HepG2 (cell line): Measurements from ENCODE around the gene PTH2. TPM values are rescaled to one million over a fixed set of nuclear protein-coding genes. Genes with fewer than 3 reads are reported as not detected.

Source experiments
- ATAC-seq: fragments of 200-7000 bp; cut with Tn5 transposase; 3 replicates; pipeline ENCODE4 v1.9.1; 2020; ENCODE audit warnings: mild to moderate bottlenecking, moderate library complexity
- BruUV-seq: library from RNA; stranded (reverse); fragments of 400-500 nt; replicated peaks from 2 replicates; lab custom pipeline; 2021; lab: Mats Ljungman, UMichigan
- CTCF ChIA-PET: fragments of 300-600 bp; formaldehyde crosslinking; extraction: SDS; loops from one replicate; lab custom pipeline; 2021; ENCODE audit warnings: low total read pairs, inconsistent platforms, low intra/inter-chr PET ratio; lab: Yijun Ruan, JAX
- POLR2A ChIA-PET: fragments of 350-600 bp; sonication (Branson Sonifier 250); formaldehyde crosslinking; loops from one replicate; lab custom pipeline; 2020; ENCODE audit warnings: antibody characterized with exemption, inconsistent platforms; lab: Yijun Ruan, JAX
- DNase-seq: peaks from one replicate; pipeline ENCODE4 v3.0.0-alpha.2; 2015; ENCODE audit warnings: low spot score
- FAIRE-seq: peaks from 3 replicates; lab custom pipeline; 2011; peaks lifted over from hg19 to GRCh38; lab: Jason Lieb, UNC
- H2AFZ ChIP-seq: one replicate; pipeline ENCODE4 v1.6.1; 2011; ENCODE audit warnings: low read length, inconsistent platforms
- H3K27ac ChIP-seq: fragments of 300-600 bp; 3 replicates; pipeline ENCODE4 v1.8.0; 2011; ENCODE audit warnings: mixed run types, mild to moderate bottlenecking, mixed read lengths, low read length, inconsistent platforms; ENCODE audit not compliant: insufficient read depth; ENCODE audit errors: extremely low read length
- H3K27me3 ChIP-seq, 2 experiments: fragments of 200-600 bp in 1 of 2; 2 replicates in 1 of 2; 3 replicates in 1 of 2; pipeline versions ENCODE4 v1.6.0 to v1.8.0; 2011; ENCODE audit warnings: low read length in 2 of 2, mild to moderate bottlenecking in 2 of 2, moderate library complexity in 2 of 2, inconsistent platforms in 1 of 2; ENCODE audit not compliant: insufficient read depth in 2 of 2, control insufficient read depth in 1 of 2
- H3K36me3 ChIP-seq, 2 experiments: fragments of 200-600 bp in 1 of 2; replicated peaks in 1 of 2; 2 replicates in 1 of 2; 3 replicates in 1 of 2; pipeline versions ENCODE4 v1.5.1 to v1.8.0; 2011; ENCODE audit warnings: low read length in 2 of 2, inconsistent platforms in 1 of 2; ENCODE audit not compliant: insufficient read depth in 2 of 2, control insufficient read depth in 1 of 2
- H3K4me1 ChIP-seq: 2 replicates; pipeline ENCODE4 v1.5.1; 2012; ENCODE audit warnings: low read length, inconsistent platforms; ENCODE audit not compliant: insufficient read depth
- H3K4me2 ChIP-seq: 2 replicates; pipeline ENCODE4 v1.6.0; 2011; ENCODE audit warnings: low read depth, low read length, inconsistent platforms
- H3K4me3 ChIP-seq, 3 experiments: fragments of 200-600 bp in 1 of 3; sonication (generic), shearing (Covaris generic) in 1 of 3; replicated peaks in 1 of 3; 2 replicates each; pipeline ENCODE4 v1.5.1; 2011 to 2016; ENCODE audit warnings: low read length in 3 of 3, inconsistent platforms in 2 of 3, low read depth in 2 of 3, mild to moderate bottlenecking in 2 of 3, control low read depth in 1 of 3, mixed read lengths in 1 of 3; ENCODE audit not compliant: insufficient read depth in 1 of 3
- H3K79me2 ChIP-seq: one replicate; pipeline ENCODE4 v1.6.1; 2011; ENCODE audit warnings: low read length, inconsistent platforms; ENCODE audit not compliant: insufficient read depth
- H3K9ac ChIP-seq: 2 replicates; pipeline ENCODE4 v1.6.0; 2011; ENCODE audit warnings: mild to moderate bottlenecking, low read depth, low read length, inconsistent platforms; ENCODE audit not compliant: insufficient read depth
- H3K9me3 ChIP-seq: 2 replicates; pipeline ENCODE4 v1.5.1; 2012; ENCODE audit warnings: mild to moderate bottlenecking, low read length
- H4K20me1 ChIP-seq: 2 replicates; pipeline ENCODE4 v1.6.0; 2011; ENCODE audit warnings: inconsistent platforms, mild to moderate bottlenecking, low read length, moderate library complexity; ENCODE audit not compliant: insufficient read depth
- CBX1 ChIP-seq: IDR thresholded peaks from one replicate; pipeline ENCODE4 v1.6.1; 2016; ENCODE audit warnings: antibody characterized with exemption, low read depth
- FOXA3 ChIP-seq: IDR thresholded peaks from 2 replicates; pipeline ENCODE4 v1.6.1; 2016; ENCODE audit warnings: missing genetic modification reagents, missing compliant biosample characterization
- GTF2F1 ChIP-seq: fragments of 150-350 bp; IDR thresholded peaks from 2 replicates; pipeline ENCODE4 v1.6.1; 2014; ENCODE audit warnings: low read length
- HOXA9 ChIP-seq: sonication (generic); formaldehyde crosslinking; IDR thresholded peaks from 2 replicates; pipeline ENCODE4 v1.8.1; 2022; ENCODE audit warnings: missing genetic modification reagents, mild to moderate bottlenecking, moderate library complexity, borderline replicate concordance
- NRL ChIP-seq: sonication (generic); formaldehyde crosslinking; IDR thresholded peaks from 2 replicates; pipeline ENCODE4 v1.5.0; 2020; ENCODE audit warnings: missing genetic modification reagents, mild to moderate bottlenecking, moderate library complexity, borderline replicate concordance
- ZIK1 ChIP-seq: sonication (generic); formaldehyde crosslinking; IDR thresholded peaks from 2 replicates; pipeline ENCODE4 v1.5.0; 2020; ENCODE audit warnings: mild to moderate bottlenecking, low read depth, missing genetic modification reagents, borderline replicate concordance
- ZNF143 ChIP-seq: sonication (generic); formaldehyde crosslinking; IDR thresholded peaks from 2 replicates; pipeline ENCODE4 v1.4.0; 2020; ENCODE audit warnings: missing genetic modification reagents
- ZNF180 ChIP-seq: sonication (generic); formaldehyde crosslinking; IDR thresholded peaks from 2 replicates; pipeline ENCODE4 v1.4.0; 2020; ENCODE audit warnings: low read depth, missing genetic modification reagents, borderline replicate concordance
- ZNF234 ChIP-seq: sonication (generic); formaldehyde crosslinking; conservative IDR thresholded peaks from 2 replicates; pipeline ENCODE4 v1.5.1; 2020; ENCODE audit warnings: mild to moderate bottlenecking, missing genetic modification reagents
- ZNF839 ChIP-seq: sonication (generic); formaldehyde crosslinking; IDR thresholded peaks from 2 replicates; pipeline ENCODE4 v1.4.0; 2020; ENCODE audit warnings: missing genetic modification reagents, mild to moderate bottlenecking, borderline replicate concordance
- WGBS: methylation state at CpG from one replicate; pipeline ENCODE4 v1.1.6; 2017; ENCODE audit warnings: low lambda C conversion rate; 5-methylcytosine and 5-hydroxymethylcytosine counted together
- in situ Hi-C: cut with HindIII; loops from 2 replicates; pipeline ENCODE4 v1.10.0; 2017; ENCODE audit warnings: low pct_unique_long_range_greater_than_20kb; ENCODE audit not compliant: extremely low pct_ligation_motif_present
- intact Hi-C: fragments of 100-400 bp; cut with micrococcal nuclease; formaldehyde crosslinking; loops from one replicate; pipeline ENCODE4 v1.10.0; 2022; ENCODE audit not compliant: unreplicated experiment
- polyA plus RNA-seq, 8 experiments: library from polyadenylated mRNA; depleted of rRNA in 3 of 8; stranded (reverse) in 7 of 8; unstranded in 1 of 8; fragments of >200 nt; fragmentation: Illumina TruSeq in 4 of 8; extraction: Trizol in 4 of 8; gene quantifications; 2 replicates each; pipeline versions ENCODE4 v1.2.1 to v1.2.3, GENCODE V29; 2011 to 2016; ENCODE audit warnings: low read depth in 4 of 8, missing spikeins in 1 of 8, mixed read lengths in 1 of 8; ENCODE audit not compliant: insufficient read depth in 1 of 8
- total RNA-seq, 5 experiments: library from RNA; depleted of rRNA; stranded (reverse); fragments of >200 nt; fragmentation: Illumina TruSeq; extraction: Trizol; gene quantifications; 2 replicates each; pipeline ENCODE4 v1.2.3, GENCODE V29; 2016; ENCODE audit warnings: low read depth in 1 of 5
- TF ChIP-seq, protein P1 (sequence below), 2 experiments: sonication (generic) in 1 of 2; formaldehyde crosslinking in 1 of 2; IDR thresholded peaks; 2 replicates each; pipeline versions ENCODE4 v1.4.0 to v1.6.1; 2018 to 2020; ENCODE audit warnings: missing genetic modification reagents in 2 of 2, borderline replicate concordance in 1 of 2, low read depth in 1 of 2, mild to moderate bottlenecking in 1 of 2, missing biosample characterization in 1 of 2

Gene PTH2
- total and polyA plus RNA-seq, 2 of the 13 experiments (the other 11 are each of a cell fraction or from before 2014, with no cell fraction given) = not detected

DNA sequence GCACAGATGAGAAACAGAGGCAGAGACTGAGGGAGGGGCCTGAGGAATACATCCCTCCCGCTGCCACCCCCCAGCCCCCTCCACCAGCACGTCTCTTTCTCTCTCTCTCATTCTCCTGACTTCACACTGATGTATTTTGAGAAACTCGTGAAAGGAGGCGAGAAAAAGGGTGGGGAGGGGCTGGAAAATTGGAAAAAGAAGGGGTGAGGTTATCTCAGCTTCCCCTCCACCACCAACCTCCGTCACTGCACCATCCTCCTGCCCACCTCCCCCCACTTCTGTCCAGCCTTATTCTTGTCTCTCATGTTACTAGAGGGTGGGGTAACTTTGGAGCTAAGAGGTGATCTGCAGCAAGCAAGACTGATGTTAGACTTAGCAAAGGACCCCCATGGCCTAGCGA is 16.6 kb upstream of the PTH2 start:
- Histone ChIP-seq H3K36me3 (no peaks in the 10 kb centered on the region), H3K27ac (no peak overlapping the region), H3K9me3 (no peaks in the 10 kb centered on the region), H3K4me3 (no peak overlapping the region), H3K4me1 (peaks cover 17% of the 10 kb centered on the region), H3K4me2 (no peak overlapping the region), H4K20me1 (peaks cover 5% of the 10 kb centered on the region; the same call in 1 of the 2 replicates), H3K27me3 (peaks cover 8 to 71% of the 10 kb centered on the region in 2 experiments), H3K9ac (no peak overlapping the region), H2AFZ (no peak overlapping the region), H3K79me2 (no peaks in the 10 kb centered on the region)
- in situ Hi-C loops (no loop called here), intact Hi-C loops (no loop called here)
- no peak for ATAC-seq
- POLR2A ChIA-PET = interaction anchor here (2.0 kb wide), 1 partner anchor 13 kb away, joined by 8 read pairs; the partner anchor contains the start of gene ALDH16A1
- no peak for DNase-seq
- FAIRE-seq = no peak
- TF ChIP-seq, protein P1, sequence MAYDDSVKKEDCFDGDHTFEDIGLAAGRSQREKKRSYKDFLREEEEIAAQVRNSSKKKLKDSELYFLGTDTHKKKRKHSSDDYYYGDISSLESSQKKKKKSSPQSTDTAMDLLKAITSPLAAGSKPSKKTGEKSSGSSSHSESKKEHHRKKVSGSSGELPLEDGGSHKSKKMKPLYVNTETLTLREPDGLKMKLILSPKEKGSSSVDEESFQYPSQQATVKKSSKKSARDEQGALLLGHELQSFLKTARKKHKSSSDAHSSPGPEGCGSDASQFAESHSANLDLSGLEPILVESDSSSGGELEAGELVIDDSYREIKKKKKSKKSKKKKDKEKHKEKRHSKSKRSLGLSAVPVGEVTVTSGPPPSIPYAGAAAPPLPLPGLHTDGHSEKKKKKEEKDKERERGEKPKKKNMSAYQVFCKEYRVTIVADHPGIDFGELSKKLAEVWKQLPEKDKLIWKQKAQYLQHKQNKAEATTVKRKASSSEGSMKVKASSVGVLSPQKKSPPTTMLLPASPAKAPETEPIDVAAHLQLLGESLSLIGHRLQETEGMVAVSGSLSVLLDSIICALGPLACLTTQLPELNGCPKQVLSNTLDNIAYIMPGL (CRISPR knock-in tag; IDR thresholded peaks at IDR 0.05; ENCODE audit: borderline replicate concordance in 1 of 2, low read depth in 1 of 2) = no peak
- TF ChIP-seq FOXA3 (CRISPR knock-in tag) = no peak
- TF ChIP-seq ZNF180 (CRISPR knock-in tag) = no peak
- TF ChIP-seq GTF2F1 = no peak
- TF ChIP-seq NRL = no peak
- no peak for TF ChIP-seq ZNF143 (CRISPR knock-in tag)
- TF ChIP-seq ZNF839 = no peak
- TF ChIP-seq ZIK1 (CRISPR knock-in tag) = no peak
- no peak for TF ChIP-seq ZNF234
- TF ChIP-seq CBX1 = no peak
- TF ChIP-seq HOXA9 (CRISPR knock-in tag) = no peak
- no TSS peak for BruUV-seq
- 5% methylated on average over 6 of the region's 6 CpGs for WGBS
- CTCF ChIA-PET = no interaction called here
